ENCODE data around the gene CASS4. TPM values are rescaled to one million over a fixed set of nuclear protein-coding genes. Genes with fewer than 3 reads are reported as not detected.

CASS4 gene
- total RNA-seq, 1 experiment from 2014 or later: 0.17 TPM

DNA sequence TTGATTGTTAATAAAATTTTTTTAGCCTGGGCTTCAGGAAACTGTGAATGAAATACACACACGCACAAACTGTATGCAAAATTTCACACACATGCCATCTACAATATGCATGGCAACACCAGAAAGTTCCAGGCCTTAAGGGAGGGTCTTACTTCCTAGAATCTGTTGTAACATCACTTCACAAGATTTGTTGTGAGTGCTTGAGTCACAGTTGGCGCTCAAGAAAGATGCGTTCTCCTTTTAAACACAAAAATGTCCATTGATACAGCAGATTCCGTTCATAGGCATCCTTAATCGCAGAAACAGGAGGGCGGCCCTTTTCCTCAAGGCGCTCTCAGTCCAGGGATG lies 55.9 kb downstream of the CASS4 start:
- Histone ChIP-seq H3K9ac (ENCODE audit: low read length) (peak overlapping the region; percentile 83), H3K4me1 (ENCODE audit: control insufficient read depth in 1 of 2, insufficient read depth in 2 of 2, low read length in 2 of 2) (peaks cover 15 to 22% of the 10 kb centered on the region in 2 experiments; a peak in 3 of 4 replicates), H3K27me3 (ENCODE audit: insufficient read depth, low read length) (no peaks in the 10 kb centered on the region), H3K36me3 (ENCODE audit: control insufficient read depth in 1 of 2, insufficient read depth in 2 of 2, low read length in 2 of 2) (peaks cover 0 to 2% of the 10 kb centered on the region in 2 experiments; a peak in 1 of 4 replicates), H3K4me3 (replicated peaks in 1 of 2; ENCODE audit: low read depth in 1 of 2, low read length in 2 of 2) (peak overlapping the region; percentile 85 to 99), H3K9me2 (ENCODE audit: insufficient read depth) (no peaks in the 10 kb centered on the region), H3K9me3 (ENCODE audit: control insufficient read depth in 1 of 2, insufficient read depth in 1 of 2, low read depth in 1 of 2, low read length in 2 of 2) (no peaks in the 10 kb centered on the region), H4K20me1 (ENCODE audit: insufficient read depth) (no peaks in the 10 kb centered on the region), H3K4me2 (ENCODE audit: low read length) (peak overlapping the region; percentile 79), H2AFZ (ENCODE audit: low read depth, low read length, poor library complexity, severe bottlenecking) (peak overlapping the region; percentile 53), H3K27ac (ENCODE audit: low read depth, low read length) (no peak overlapping the region; the same call in 1 of the 2 replicates), H3K79me2 (ENCODE audit: insufficient read depth, low read length) (peaks cover 40% of the 10 kb centered on the region)
- intact Hi-C loops (cut with micrococcal nuclease): loop anchor here (5.0 kb wide), 1 partner anchor 76 kb away; the partner anchor contains the start of genes AURKA and CSTF1
- TF ChIP-seq SIN3A (IDR thresholded peaks at IDR 0.05; ENCODE audit: low read depth): no peak
- no peak for TF ChIP-seq EZH2phosphoT487 (IDR thresholded peaks at IDR 0.05; ENCODE audit: borderline replicate concordance)
- TF ChIP-seq POLR2AphosphoS5 (IDR thresholded peaks at IDR 0.05; ENCODE audit: low read depth, low read length): no peak
- no peak for TF ChIP-seq ELF1 (IDR thresholded peaks at IDR 0.05; ENCODE audit: borderline replicate concordance, low read depth)
- no peak for TF ChIP-seq FOSL1 (IDR thresholded peaks at IDR 0.05; ENCODE audit: low read depth)
- TF ChIP-seq SRF (IDR thresholded peaks at IDR 0.05; ENCODE audit: low read depth): no peak
- TF ChIP-seq, protein P1, sequence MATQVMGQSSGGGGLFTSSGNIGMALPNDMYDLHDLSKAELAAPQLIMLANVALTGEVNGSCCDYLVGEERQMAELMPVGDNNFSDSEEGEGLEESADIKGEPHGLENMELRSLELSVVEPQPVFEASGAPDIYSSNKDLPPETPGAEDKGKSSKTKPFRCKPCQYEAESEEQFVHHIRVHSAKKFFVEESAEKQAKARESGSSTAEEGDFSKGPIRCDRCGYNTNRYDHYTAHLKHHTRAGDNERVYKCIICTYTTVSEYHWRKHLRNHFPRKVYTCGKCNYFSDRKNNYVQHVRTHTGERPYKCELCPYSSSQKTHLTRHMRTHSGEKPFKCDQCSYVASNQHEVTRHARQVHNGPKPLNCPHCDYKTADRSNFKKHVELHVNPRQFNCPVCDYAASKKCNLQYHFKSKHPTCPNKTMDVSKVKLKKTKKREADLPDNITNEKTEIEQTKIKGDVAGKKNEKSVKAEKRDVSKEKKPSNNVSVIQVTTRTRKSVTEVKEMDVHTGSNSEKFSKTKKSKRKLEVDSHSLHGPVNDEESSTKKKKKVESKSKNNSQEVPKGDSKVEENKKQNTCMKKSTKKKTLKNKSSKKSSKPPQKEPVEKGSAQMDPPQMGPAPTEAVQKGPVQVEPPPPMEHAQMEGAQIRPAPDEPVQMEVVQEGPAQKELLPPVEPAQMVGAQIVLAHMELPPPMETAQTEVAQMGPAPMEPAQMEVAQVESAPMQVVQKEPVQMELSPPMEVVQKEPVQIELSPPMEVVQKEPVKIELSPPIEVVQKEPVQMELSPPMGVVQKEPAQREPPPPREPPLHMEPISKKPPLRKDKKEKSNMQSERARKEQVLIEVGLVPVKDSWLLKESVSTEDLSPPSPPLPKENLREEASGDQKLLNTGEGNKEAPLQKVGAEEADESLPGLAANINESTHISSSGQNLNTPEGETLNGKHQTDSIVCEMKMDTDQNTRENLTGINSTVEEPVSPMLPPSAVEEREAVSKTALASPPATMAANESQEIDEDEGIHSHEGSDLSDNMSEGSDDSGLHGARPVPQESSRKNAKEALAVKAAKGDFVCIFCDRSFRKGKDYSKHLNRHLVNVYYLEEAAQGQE (IDR thresholded peaks at IDR 0.05; ENCODE audit: low read depth): no peak
- TF ChIP-seq ZNF274 (IDR thresholded peaks at IDR 0.05; ENCODE audit: low read depth, low read length): no peak
- no peak for TF ChIP-seq TCF7L2 (IDR thresholded peaks at IDR 0.05; ENCODE audit: borderline replicate concordance, extremely low read depth, insufficient read depth, insufficient read length)
- RAD21 ChIA-PET (ENCODE audit: low non-redundant PET in 1 of 2, low total read pairs in 2 of 2, uncharacterized antibody in 2 of 2, unreplicated experiment in 2 of 2): no interaction called here
- ATAC-seq (peak; percentile 3; the same call in 1 of the 2 replicates), DNase-seq (ENCODE audit: low read depth, low spot score) (no peak)
- POLR2A ChIA-PET: no interaction called here
- CTCF ChIA-PET: no interaction called here
- BruUV-seq (replicated peaks): TSS peak; percentile 42

All from HCT116 (cell line).